Liver (tissue), 9 donors: ENCODE results near the gene FRMD5. TPM values are rescaled to one million over a fixed set of nuclear protein-coding genes. Genes with fewer than 3 reads are reported as not detected.

Source experiments
- DNase-seq: peaks from one replicate; pipeline ENCODE4 v3.0.0-alpha.2; 2017; ENCODE audit warnings: low spot score
- H3K27ac ChIP-seq, 2 donors: one replicate each; pipeline ENCODE4 v1.7.0; 2013; ENCODE audit warnings: inconsistent platforms in 2 of 2, low read length in 2 of 2, control low read depth in 1 of 2, low read depth in 1 of 2, mild to moderate bottlenecking in 1 of 2
- H3K27me3 ChIP-seq, 4 donors: one replicate each; pipeline versions ENCODE4 v1.6.1 to v1.7.0; 2013; ENCODE audit warnings: low read length in 3 of 4, inconsistent platforms in 1 of 4, mild to moderate bottlenecking in 1 of 4, moderate library complexity in 1 of 4; ENCODE audit not compliant: control insufficient read depth in 4 of 4, insufficient read depth in 4 of 4
- H3K36me3 ChIP-seq, 4 donors: one replicate each; pipeline versions ENCODE4 v1.6.1 to v1.7.0; 2013; ENCODE audit warnings: low read length in 3 of 4, mild to moderate bottlenecking in 3 of 4, low read depth in 1 of 4, moderate library complexity in 1 of 4; ENCODE audit not compliant: control insufficient read depth in 4 of 4, insufficient read depth in 3 of 4
- H3K4me1 ChIP-seq, 4 donors: one replicate each; pipeline versions ENCODE4 v1.6.1 to v1.7.0; 2013; ENCODE audit warnings: low read length in 3 of 4, mild to moderate bottlenecking in 3 of 4, moderate library complexity in 1 of 4; ENCODE audit not compliant: control insufficient read depth in 4 of 4, insufficient read depth in 4 of 4
- H3K4me3 ChIP-seq, 3 donors: one replicate each; pipeline versions ENCODE4 v1.6.1 to v1.7.0; 2013; ENCODE audit warnings: low read length in 3 of 3, control low read depth in 1 of 3, low read depth in 1 of 3, mild to moderate bottlenecking in 1 of 3
- H3K9ac ChIP-seq, 2 donors: one replicate each; pipeline ENCODE4 v1.7.0; 2013; ENCODE audit warnings: low read length in 2 of 2, mild to moderate bottlenecking in 2 of 2, moderate library complexity in 2 of 2, control low read depth in 1 of 2, low read depth in 1 of 2
- H3K9me3 ChIP-seq, 4 donors: one replicate each; pipeline versions ENCODE4 v1.6.1 to v1.7.0; 2013; ENCODE audit warnings: low read length in 3 of 4; ENCODE audit not compliant: control insufficient read depth in 4 of 4
- EGR1 ChIP-seq, 2 donors: IDR thresholded peaks; 2 replicates each; pipeline ENCODE4 v1.6.1; 2016 to 2018; ENCODE audit warnings: antibody characterized with exemption in 2 of 2, low read depth in 2 of 2
- FOXA1 ChIP-seq: IDR thresholded peaks from 2 replicates; pipeline ENCODE4 v1.6.1; 2016; ENCODE audit warnings: antibody characterized with exemption
- FOXA2 ChIP-seq: IDR thresholded peaks from 2 replicates; pipeline ENCODE4 v1.6.1; 2016; ENCODE audit warnings: antibody characterized with exemption
- GABPA ChIP-seq, 2 donors: IDR thresholded peaks in 1 of 2; conservative IDR thresholded peaks in 1 of 2; 2 replicates each; pipeline ENCODE4 v1.6.1; 2016; ENCODE audit warnings: antibody characterized with exemption in 2 of 2, mild to moderate bottlenecking in 1 of 2, moderate library complexity in 1 of 2
- HNF4A ChIP-seq, 2 donors: conservative IDR thresholded peaks; 2 replicates each; pipeline ENCODE4 v1.6.1; 2016; ENCODE audit warnings: antibody characterized with exemption in 2 of 2, mild to moderate bottlenecking in 2 of 2
- HNF4G ChIP-seq: IDR thresholded peaks from 2 replicates; pipeline ENCODE4 v1.6.1; 2016; ENCODE audit warnings: antibody characterized with exemption
- JUND ChIP-seq, 2 donors: IDR thresholded peaks; 2 replicates each; pipeline ENCODE4 v1.6.1; 2016; ENCODE audit warnings: antibody characterized with exemption in 2 of 2
- NR2F2 ChIP-seq: IDR thresholded peaks from 2 replicates; pipeline ENCODE4 v1.6.1; 2016; ENCODE audit warnings: antibody characterized with exemption
- REST ChIP-seq: IDR thresholded peaks from 2 replicates; pipeline ENCODE4 v1.6.1; 2016; ENCODE audit warnings: antibody characterized with exemption, mild to moderate bottlenecking
- RXRA ChIP-seq, 2 donors: IDR thresholded peaks; 2 replicates each; pipeline ENCODE4 v1.6.1; 2017 to 2018; ENCODE audit warnings: antibody characterized with exemption in 2 of 2, mild to moderate bottlenecking in 1 of 2
- SP1 ChIP-seq: IDR thresholded peaks from 2 replicates; pipeline ENCODE4 v1.6.1; 2018; ENCODE audit warnings: antibody characterized with exemption, mild to moderate bottlenecking
- TAF1 ChIP-seq: conservative IDR thresholded peaks from 2 replicates; pipeline ENCODE4 v1.6.1; 2016; ENCODE audit warnings: antibody characterized with exemption, mild to moderate bottlenecking
- YY1 ChIP-seq: IDR thresholded peaks from 2 replicates; pipeline ENCODE4 v1.6.1; 2016; ENCODE audit warnings: antibody characterized with exemption, mild to moderate bottlenecking
- ZBTB33 ChIP-seq: IDR thresholded peaks from 2 replicates; pipeline ENCODE4 v1.6.1; 2016; ENCODE audit warnings: antibody characterized with exemption
- WGBS: extraction: QIAGEN DNeasy Blood & Tissue Kit; methylation state at CpG from one replicate; pipeline ENCODE4 v1.1.7; 2013; 5-methylcytosine and 5-hydroxymethylcytosine counted together
- polyA plus RNA-seq, 2 donors: library from polyadenylated mRNA; stranded (reverse) in 1 of 2; unstranded in 1 of 2; fragments of 200-250 nt in 1 of 2; fragments of >200 nt in 1 of 2; fragmentation: Nextera tagmentation in 1 of 2; extraction: Ambion mirVana in 1 of 2; gene quantifications; one replicate each; pipeline versions ENCODE4 v1.2.1 to v1.2.3, GENCODE V29; 2013 to 2015
- total RNA-seq, 2 donors: library from RNA; depleted of rRNA; stranded (reverse); fragments of >200 nt; gene quantifications; one replicate each; pipeline ENCODE4 v1.2.3, GENCODE V29; 2014
- TF ChIP-seq, protein P1 (sequence below): IDR thresholded peaks from 2 replicates; pipeline ENCODE4 v1.6.1; 2016; ENCODE audit warnings: antibody characterized with exemption
- donor health status: healthy.
- donor health status: healthy.
- donor health status: healthy.
- donor health status: healthy.
- donor health status: healthy.

FRMD5 gene
- total and polyA plus RNA-seq, 4 donors: 0.01 to 0.25 TPM; not detected in 2

- no peak overlapping the region for H3K9ac ChIP-seq
- H3K27me3 ChIP-seq: no peaks in the 10 kb centered on the region
- no peaks in the 10 kb centered on the region for H3K9me3 ChIP-seq
- DNase-seq: no peak
- H3K36me3 ChIP-seq: no peaks in the 10 kb centered on the region
- WGBS: 94% methylated on average over 4 of the region's 4 CpGs
- no peak for TF ChIP-seq NR2F2
- TF ChIP-seq RXRA (IDR thresholded peaks at IDR 0.05): no peak
- TF ChIP-seq HNF4G: no peak
- no peak for TF ChIP-seq HNF4A (conservative IDR thresholded peaks at IDR 0.05)
- no peak for TF ChIP-seq TAF1
- TF ChIP-seq EGR1 (IDR thresholded peaks at IDR 0.05; ENCODE audit: low read depth in 2 of 2): no peak
- TF ChIP-seq JUND (IDR thresholded peaks at IDR 0.05): no peak
- TF ChIP-seq GABPA (IDR thresholded peaks at IDR 0.05 in 1 of 2, conservative IDR thresholded peaks at IDR 0.05 in 1 of 2): no peak
- no peak for TF ChIP-seq YY1
- TF ChIP-seq ZBTB33: no peak
- TF ChIP-seq, protein P1, sequence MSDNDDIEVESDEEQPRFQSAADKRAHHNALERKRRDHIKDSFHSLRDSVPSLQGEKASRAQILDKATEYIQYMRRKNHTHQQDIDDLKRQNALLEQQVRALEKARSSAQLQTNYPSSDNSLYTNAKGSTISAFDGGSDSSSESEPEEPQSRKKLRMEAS: no peak
- no peak for TF ChIP-seq SP1
- TF ChIP-seq FOXA1: no peak
- TF ChIP-seq REST: no peak
- no peak overlapping the region for H3K4me3 ChIP-seq
- no peaks in the 10 kb centered on the region for H3K4me1 ChIP-seq
- H3K27ac ChIP-seq: no peak overlapping the region
Measured at GRCh38 chr15:43923553-43923952, 271.5 kb downstream of the FRMD5 start.

DNA sequence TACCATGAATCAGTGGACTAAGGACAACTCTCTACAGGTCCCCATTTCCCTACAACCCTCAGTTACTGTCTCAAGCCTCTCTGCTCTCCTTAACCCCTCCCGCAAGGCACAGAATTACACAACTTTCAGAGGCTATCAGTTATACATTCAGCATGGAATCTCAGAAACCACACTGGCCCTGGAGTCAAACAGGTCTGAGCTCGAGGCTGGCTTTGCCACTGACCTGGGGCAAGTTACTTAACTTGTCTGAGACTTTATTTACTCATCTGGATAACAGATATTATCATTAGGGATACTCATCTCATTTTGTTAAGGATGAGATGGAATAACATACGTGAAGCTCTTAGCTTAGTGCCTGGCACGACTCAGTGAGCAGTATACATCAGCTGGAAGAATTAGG lies 273.1 kb downstream of the FRMD5 start:
- no peak for DNase-seq
- WGBS: 85% methylated on average over 4 of the region's 4 CpGs
- Histone ChIP-seq H3K27ac (no peak overlapping the region), H3K36me3 (no peaks in the 10 kb centered on the region), H3K27me3 (no peaks in the 10 kb centered on the region), H3K4me1 (no peaks in the 10 kb centered on the region), H3K4me3 (no peak overlapping the region), H3K9ac (no peak overlapping the region), H3K9me3 (no peaks in the 10 kb centered on the region)
- TF ChIP-seq YY1 (no peak), FOXA1 (no peak), FOXA2 (no peak), REST (no peak), GABPA (IDR thresholded peaks at IDR 0.05 in 1 of 2, conservative IDR thresholded peaks at IDR 0.05 in 1 of 2) (no peak), RXRA (IDR thresholded peaks at IDR 0.05) (no peak)
- TF ChIP-seq, protein P1: no peak
